ENCODE results near the gene SLC9A1.

The SLC9A1 gene

GRCh38 chr1:27137544-27138075, 17.3 kb downstream of the SLC9A1 start:
- Histone ChIP-seq H3K4me1 (ENCODE audit: control insufficient read depth in 1 of 2, insufficient read depth in 1 of 2, low read depth in 1 of 2, low read length in 1 of 2) (peaks cover 94 to 97% of the 10 kb centered on the region in 2 experiments), H3K4me3 (ENCODE audit: low read depth in 1 of 2, low read length in 1 of 2) (peak overlapping the region; percentile 53 to 58)

DNA sequence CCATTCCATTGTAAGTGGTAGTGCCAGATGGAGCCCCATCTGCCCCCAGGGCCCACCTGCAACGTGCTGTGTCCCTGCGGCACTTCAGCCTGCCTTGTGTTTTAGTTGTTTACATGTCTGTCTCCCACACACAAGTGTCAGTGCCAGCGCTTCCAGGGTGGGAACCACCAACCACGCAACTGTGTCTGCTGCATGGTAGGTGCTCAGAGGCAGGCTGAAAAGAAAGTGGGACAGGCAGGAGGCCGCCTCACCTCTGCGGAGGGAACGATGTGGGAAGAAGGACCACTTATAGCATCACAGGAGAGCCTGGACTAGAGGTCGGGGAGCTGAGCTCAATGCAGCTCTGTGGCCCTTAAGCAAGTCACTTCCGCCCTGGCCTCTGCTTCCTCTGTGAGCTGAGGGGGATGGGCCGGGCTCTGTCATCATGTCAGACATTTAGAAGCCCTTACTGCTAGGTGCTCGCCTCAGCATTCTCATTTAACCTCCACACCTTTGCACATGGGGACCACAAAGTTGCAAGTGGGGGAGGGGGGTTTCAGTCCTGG, 17.9 kb downstream of the SLC9A1 start:
- peak overlapping the region; percentile 99 for H3K27ac ChIP-seq
- H3K4me1 ChIP-seq (ENCODE audit: control insufficient read depth in 1 of 2, insufficient read depth in 1 of 2, low read depth in 1 of 2, low read length in 1 of 2), result peaks cover 93 to 97% of the 10 kb centered on the region in 2 experiments

More at GRCh38 chr1:27137544-27138075, 17.3 kb downstream of the SLC9A1 start:
- TF ChIP-seq, protein P1, sequence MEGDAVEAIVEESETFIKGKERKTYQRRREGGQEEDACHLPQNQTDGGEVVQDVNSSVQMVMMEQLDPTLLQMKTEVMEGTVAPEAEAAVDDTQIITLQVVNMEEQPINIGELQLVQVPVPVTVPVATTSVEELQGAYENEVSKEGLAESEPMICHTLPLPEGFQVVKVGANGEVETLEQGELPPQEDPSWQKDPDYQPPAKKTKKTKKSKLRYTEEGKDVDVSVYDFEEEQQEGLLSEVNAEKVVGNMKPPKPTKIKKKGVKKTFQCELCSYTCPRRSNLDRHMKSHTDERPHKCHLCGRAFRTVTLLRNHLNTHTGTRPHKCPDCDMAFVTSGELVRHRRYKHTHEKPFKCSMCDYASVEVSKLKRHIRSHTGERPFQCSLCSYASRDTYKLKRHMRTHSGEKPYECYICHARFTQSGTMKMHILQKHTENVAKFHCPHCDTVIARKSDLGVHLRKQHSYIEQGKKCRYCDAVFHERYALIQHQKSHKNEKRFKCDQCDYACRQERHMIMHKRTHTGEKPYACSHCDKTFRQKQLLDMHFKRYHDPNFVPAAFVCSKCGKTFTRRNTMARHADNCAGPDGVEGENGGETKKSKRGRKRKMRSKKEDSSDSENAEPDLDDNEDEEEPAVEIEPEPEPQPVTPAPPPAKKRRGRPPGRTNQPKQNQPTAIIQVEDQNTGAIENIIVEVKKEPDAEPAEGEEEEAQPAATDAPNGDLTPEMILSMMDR (IDR thresholded peaks at IDR 0.05), result no peak
- Histone ChIP-seq H3K9me3 (no peaks in the 10 kb centered on the region), H3K36me3 (no peaks in the 10 kb centered on the region), H3K27me3 (no peaks in the 10 kb centered on the region), H3K27ac (peak overlapping the region; percentile 99)

DNA sequence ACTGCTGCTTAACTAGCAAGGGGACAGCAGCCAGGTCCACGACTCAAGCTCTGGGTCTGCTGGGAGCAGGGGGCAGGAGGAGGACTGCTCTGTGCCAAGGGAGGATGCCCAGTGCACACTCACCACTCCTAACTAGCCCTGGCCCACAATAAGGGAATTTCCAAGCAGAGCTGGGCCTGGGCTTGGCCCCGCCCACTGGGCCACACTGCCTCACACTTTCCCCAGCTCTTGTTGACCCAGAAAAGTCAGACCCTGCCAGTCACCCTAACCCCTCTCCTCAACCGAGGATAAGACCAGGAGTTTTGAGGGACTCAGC, 18.7 kb downstream of the SLC9A1 start:
- no peaks in the 10 kb centered on the region for H3K27me3 ChIP-seq
- peak overlapping the region; percentile 99 for H3K27ac ChIP-seq
- H3K4me3 ChIP-seq (ENCODE audit: low read depth in 1 of 2, low read length in 1 of 2), result peak overlapping the region; percentile 53 to 58
- H3K36me3 ChIP-seq, result no peaks in the 10 kb centered on the region
- TF ChIP-seq, protein P1 (IDR thresholded peaks at IDR 0.05), result no peak
- H3K9me3 ChIP-seq, result no peaks in the 10 kb centered on the region
- H3K4me1 ChIP-seq (ENCODE audit: control insufficient read depth in 1 of 2, insufficient read depth in 1 of 2, low read depth in 1 of 2, low read length in 1 of 2), result peaks cover 93 to 96% of the 10 kb centered on the region in 2 experiments

More for the DNA sequence above, 17.9 kb downstream of the SLC9A1 start:
- Histone ChIP-seq H3K36me3 (no peaks in the 10 kb centered on the region), H3K27me3 (no peaks in the 10 kb centered on the region), H3K4me3 (ENCODE audit: low read depth in 1 of 2, low read length in 1 of 2) (peak overlapping the region; percentile 53 to 58), H3K9me3 (no peaks in the 10 kb centered on the region)
- TF ChIP-seq, protein P1 (IDR thresholded peaks at IDR 0.05), result peak; percentile 15

GRCh38 chr1:27135541-27136235, 19.2 kb downstream of the SLC9A1 start:
- TF ChIP-seq, protein P1 (IDR thresholded peaks at IDR 0.05), result peak; percentile 5
- H3K9me3 ChIP-seq, result no peaks in the 10 kb centered on the region
- H3K4me1 ChIP-seq (ENCODE audit: control insufficient read depth in 1 of 2, insufficient read depth in 1 of 2, low read depth in 1 of 2, low read length in 1 of 2), result peaks cover 93 to 96% of the 10 kb centered on the region in 2 experiments
- H3K27me3 ChIP-seq, result no peaks in the 10 kb centered on the region
- peak overlapping the region; percentile 53 to 58 for H3K4me3 ChIP-seq (ENCODE audit: low read depth in 1 of 2, low read length in 1 of 2)
- H3K27ac ChIP-seq, result peak overlapping the region; percentile 99
- H3K36me3 ChIP-seq, result no peaks in the 10 kb centered on the region

DNA sequence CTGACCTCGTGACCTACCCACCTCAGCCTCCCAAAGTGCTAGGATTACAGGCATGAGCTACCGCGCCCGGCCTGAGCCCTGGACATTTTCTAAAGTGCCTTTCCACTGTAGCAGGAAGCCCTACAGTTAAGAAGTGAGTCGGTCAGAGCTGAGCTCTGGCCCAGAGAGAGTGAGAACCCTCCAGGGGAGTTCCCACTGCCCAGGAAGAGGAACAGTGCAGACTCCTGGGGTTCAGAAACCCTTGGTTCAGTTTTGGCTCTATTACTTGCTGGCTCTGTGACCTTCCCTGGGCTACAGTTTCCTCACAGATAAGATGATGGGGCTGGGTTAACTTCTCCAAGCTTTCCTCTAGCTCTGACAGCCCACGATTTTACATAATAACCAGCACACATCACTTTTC, 20.9 kb downstream of the SLC9A1 start:
- Histone ChIP-seq H3K4me3 (ENCODE audit: low read depth in 1 of 2, low read length in 1 of 2) (no peak overlapping the region), H3K36me3 (no peaks in the 10 kb centered on the region), H3K4me1 (ENCODE audit: control insufficient read depth in 1 of 2, insufficient read depth in 1 of 2, low read depth in 1 of 2, low read length in 1 of 2) (peaks cover 82 to 88% of the 10 kb centered on the region in 2 experiments), H3K9me3 (no peaks in the 10 kb centered on the region), H3K27me3 (no peaks in the 10 kb centered on the region), H3K27ac (peak overlapping the region; percentile 99)
- TF ChIP-seq, protein P1 (IDR thresholded peaks at IDR 0.05), result no peak

Measured in neutrophil (primary cell).